HG02885 (cell line): ENCODE measurements around the gene RNU5B-1.

Experiments used
- ATAC-seq: cut with Tn5 transposase; IDR thresholded peaks from one replicate; pipeline ENCODE4 v1.9.1; 2021; ENCODE audit warnings: mild to moderate bottlenecking; ENCODE audit not compliant: unreplicated experiment, poor library complexity

Gene RNU5B-1

DNA sequence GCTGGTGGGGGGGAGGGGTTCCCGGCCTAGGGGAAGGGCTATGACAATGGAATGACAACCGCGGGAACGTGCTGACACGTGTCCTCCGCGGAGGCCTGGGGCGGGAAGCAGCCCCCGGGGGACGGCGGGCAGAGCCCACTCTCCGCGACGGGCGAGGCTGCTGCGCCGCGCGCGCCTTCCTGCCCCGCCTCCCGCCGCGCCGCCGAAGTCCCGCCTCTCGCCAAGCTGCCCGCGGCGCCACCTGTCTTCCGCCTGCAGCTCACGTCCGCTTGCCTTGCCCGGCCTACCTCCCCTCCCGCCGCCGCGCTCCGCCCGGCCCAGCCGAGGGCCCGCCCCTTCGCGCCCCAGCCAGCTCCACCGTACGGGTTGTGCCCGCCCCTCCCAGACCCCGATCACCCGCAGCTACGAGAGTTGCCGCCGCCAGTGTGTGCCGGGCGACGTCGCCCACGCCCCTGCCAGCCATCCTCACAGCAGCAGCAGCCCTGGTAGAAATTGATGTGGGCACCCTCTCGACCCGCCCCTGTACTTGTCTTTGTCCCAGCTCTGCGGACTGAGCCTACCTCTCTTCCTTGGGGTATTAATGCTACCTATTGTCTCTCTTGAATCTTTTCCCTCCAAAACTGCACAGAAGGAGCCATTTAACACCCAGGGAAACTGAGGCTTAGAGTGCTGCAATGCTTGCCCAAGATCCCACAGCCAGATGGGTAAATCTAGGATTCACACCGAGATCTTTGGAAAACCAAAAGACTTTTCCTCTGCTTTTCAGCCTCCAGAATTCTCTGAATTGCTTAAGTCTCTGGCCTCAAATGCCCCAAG is 17.6 kb upstream of the RNU5B-1 start, which contains the start of gene PARP16:
Gene PARP16, minus strand, starts transcription at position 180 of the 816 bp plus-strand sequence. CDS start 457 bp downstream, outside the sequence.
- ATAC-seq = peak; percentile 93

DNA sequence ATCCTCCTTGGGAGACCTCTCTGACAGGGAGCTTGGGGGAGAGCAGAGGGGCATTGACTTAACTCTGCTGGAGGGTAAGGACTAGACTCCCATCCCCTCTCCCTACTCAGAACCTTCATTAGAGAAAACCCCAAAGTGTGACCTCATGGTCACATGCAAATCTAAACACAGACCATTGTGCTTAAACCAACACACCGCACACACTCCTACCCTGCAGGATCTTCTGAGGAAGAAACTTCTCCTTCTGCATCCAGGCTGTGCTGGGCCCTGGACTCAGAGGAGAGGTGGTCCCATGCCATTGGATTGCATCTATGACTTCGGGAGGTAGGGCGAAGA is 17.0 kb upstream of the RNU5B-1 start:
- ATAC-seq = no peak

DNA sequence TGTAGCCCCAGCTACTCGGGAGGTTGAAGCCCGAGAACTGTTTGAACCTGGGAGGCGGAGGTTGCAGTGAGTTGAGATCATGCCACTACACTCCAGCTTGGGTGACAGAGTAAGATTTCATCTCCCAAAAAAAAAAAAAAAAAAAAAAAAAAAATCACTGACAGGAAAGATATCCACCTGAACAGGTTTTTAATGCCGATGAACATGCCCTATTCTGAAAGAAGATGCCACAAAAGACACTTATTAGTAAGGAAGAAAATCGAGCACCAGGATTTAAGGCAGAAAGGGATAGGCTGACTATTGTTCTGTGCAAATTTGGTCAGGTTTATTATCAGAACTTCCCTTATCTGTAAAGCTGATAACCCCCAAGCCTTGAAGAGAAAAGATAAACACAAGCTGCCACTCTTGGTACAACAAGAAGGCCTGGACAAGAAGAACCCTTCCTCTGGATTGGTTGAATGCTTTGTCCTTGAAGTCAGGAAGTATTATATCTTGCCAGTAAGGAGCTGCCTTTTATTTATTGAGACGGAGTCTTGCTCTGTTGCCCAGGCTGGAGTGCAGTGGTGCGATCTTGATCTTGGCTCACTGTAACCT is 15.1 kb upstream of the RNU5B-1 start:
- ATAC-seq = no peak

GRCh38 chr15:65290228-65290627 is 14.2 kb upstream of the RNU5B-1 start:
- ATAC-seq = no peak

DNA sequence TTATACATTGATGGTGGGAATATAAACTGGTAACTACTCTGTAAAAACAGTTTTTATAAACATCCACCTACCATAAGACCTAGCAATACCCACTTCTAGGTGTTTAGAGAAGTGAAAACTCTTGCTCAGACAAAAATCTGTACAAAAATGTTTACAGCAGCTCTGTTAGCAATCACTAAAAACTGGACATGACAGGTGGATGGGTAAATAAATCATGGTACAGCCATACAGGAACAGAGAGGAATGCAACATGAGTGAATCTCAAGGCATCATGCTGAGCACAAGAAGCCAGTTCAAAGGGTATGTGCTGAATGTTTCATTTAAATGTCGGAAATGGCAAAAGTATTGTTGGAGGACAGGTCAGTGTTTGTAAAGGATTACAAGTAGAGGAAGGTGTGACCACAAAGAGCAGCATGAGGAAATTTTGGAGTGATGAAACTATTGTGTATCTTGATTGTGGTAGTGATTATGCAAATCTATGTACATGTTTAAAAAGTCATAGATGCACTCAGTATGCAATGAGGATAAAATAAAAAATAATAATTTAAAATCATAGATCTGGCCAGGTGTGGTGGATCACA is 11.4 kb upstream of the RNU5B-1 start:
- ATAC-seq = no peak

- ATAC-seq = no peak
Observed at GRCh38 chr15:65298731-65299130, 5.7 kb upstream of the RNU5B-1 start.

GRCh38 chr15:65300924-65301441 is 3.5 kb upstream of the RNU5B-1 start:
- no peak for ATAC-seq

DNA sequence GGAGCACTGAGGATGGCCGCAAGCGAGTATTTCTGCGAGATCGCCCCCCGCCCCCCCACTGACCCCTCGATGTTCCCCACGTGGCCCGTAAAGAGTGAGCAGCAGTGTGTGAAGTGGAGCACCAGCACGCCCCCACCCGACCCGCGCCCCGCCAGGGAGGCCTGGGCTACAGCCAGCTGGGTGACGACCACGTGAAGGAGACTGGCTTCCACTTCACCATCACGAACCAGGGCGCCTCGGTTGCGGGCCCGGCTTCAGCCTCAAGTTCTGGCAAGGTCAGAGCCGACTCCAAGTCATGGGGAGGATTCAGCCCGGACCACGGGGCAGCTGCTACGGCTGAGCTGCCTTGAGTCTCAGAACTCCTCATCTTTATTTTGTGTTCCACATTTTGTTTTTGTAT is 2.4 kb upstream of the RNU5B-1 start:
- no peak for ATAC-seq

GRCh38 chr15:65303687-65304380 is 643 bp upstream of the RNU5B-1 start:
- ATAC-seq = peak; percentile 2

GRCh38 chr15:65305150-65305758 is 777 bp downstream of the RNU5B-1 start:
- no peak for ATAC-seq

DNA sequence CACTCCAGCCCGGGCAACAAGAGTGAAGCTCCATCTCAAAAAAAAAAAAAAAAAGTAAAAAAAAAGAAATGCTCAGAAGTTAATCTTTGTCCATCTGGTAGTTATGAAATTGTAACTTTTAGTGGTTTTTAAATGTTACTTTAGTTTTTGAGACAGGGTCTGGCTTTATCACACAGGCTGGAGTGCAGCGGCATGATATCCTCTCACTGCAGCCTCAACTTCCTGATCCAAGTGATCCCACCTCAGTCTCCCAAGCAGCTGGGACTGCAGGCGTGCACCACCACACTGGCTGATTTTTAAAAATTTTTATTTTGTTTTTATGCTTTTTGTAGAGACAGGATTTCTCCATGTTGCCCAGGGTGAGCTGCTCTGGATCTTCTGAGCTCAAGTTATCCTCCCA is 1.3 kb downstream of the RNU5B-1 start:
- no peak for ATAC-seq

DNA sequence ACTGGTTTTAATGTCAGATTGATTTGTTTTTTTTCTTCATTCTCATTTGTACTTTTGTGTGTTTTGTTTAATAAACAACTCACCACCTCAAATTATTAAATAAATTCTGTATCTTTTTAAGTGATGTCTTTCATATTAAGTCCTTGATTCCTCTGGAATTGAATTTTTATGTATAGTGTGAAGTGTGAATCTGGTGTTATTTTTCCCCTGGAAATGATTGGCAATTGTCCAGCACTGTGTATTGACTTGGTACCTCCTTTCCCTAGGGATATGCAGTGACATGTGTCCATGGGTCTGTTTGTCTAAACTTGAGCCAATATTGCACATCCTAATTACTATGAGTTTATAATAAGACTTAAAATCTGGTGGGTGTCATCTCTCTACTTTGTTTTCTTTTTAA is 2.1 kb downstream of the RNU5B-1 start:
- ATAC-seq = no peak

DNA sequence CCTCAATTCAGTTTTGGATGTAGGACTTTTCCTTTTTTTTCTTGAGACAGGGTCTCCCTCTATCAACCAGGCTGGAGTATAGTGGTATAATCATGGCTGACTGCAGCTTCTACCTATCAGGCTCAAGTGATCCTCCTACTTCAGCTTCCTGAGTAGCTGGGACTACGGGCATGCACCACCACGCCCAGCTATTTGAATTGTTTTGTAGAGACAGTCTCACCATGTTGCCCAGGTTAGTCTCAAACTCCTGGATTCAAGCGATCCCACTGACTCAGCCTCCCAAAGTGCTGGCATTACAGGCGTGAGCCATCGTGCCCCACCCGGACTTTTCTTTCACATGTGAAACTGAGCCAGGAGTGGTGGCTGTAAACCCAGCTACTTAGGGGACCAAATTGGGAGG is 3.5 kb downstream of the RNU5B-1 start:
- no peak for ATAC-seq

DNA sequence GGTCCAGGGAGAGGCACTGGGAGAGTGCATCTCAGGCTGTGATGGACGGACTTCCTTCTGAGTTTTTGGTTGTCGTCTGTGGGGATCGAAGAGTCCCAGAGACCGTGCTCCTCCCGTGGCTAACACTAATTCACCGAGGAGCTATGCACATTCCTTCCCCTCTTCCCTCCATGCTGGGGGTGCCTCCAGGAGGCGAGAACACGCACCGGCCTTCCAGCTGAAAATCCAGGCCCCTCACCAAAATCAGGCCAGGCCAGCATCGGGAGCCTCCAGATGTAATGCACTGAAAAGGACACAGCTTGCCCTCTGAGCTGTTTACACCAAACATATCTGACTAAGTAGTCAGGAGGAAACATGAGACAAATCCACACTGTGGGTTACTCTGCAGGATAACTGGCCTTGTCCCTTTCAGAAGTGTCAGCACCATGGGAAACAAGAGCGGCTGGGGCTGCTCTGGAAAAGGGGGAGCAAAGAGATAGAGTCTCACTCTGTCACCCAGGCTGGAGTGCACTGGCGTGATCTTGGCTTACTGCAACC is 5.5 kb downstream of the RNU5B-1 start:
- no peak for ATAC-seq

DNA sequence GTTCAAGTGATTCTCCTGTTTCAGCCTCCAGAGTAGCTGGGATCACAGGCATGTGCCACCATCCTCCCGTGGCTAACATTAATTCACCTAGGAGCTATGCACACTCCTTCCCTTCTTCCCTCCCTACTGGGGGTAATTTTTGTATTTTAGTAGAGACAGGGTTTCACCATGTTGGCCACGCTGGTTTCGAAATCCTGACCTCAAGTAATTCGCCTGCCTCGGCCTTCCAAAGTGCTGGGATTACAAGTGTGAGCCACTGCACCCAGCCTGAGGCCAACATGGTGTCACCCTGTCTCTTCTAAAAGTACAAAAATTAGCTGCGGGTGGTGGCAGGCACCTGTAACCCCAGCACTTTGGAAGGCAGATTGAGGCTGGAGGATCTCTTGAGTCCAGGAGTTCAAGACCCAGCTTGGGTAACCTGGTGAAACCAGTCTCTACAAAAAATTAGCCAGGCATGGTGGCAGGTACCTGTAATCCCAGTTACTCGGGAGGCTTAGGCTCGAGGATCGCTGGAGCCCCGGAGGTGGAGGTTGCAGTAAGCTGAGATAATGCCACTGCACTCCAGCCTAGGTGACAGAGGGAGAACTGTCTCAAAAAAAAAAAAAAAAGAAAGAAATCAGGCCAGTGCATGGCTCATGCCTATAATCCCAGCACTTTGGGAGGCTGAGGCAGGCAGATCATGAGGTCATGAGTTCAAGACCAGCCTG is 6.1 kb downstream of the RNU5B-1 start:
- ATAC-seq = no peak

DNA sequence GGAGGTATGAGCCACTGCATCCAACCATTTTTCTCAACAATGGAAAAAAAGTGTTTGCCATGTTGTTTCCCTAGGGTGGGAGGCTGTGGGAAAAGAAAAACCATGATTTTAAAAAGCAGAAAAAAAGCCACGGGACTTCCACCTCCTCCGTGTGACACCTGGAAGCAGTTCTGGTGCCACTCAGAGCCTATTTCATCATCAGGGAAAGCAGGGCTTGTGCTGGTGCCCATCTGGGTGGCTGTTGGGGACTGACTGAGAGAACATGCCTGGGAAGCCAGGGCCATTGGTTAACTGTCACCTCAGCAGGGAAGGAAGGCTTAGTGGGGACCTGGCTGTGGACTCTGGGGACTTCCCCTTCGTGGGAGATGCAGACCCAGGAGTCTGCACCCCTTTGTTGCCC is 7.3 kb downstream of the RNU5B-1 start:
- no peak for ATAC-seq

DNA sequence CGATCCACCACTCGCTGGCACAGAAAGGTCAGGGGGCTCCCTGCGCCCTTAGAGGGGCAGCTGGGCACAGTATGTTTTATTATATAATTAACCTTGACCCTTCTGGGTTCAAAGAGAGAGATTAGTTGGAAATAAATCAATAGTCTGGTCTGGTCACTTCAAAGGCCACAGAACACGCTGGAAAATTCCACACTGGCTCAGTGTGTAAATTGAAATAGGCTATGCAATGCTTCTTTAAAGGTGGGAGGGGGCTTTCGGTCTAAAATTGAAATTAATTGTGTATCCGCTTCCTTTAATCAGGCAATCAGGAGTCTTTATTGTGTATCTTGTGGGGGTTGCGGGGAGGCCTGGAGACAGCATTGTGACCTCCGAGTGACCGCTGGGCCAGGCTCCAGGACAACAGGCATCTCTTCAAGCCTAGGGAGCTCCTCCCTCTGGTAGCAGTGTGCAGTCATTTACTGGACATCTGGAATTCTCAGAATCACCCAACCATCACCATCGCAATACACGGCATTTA is 8.0 kb downstream of the RNU5B-1 start:
- ATAC-seq = no peak

DNA sequence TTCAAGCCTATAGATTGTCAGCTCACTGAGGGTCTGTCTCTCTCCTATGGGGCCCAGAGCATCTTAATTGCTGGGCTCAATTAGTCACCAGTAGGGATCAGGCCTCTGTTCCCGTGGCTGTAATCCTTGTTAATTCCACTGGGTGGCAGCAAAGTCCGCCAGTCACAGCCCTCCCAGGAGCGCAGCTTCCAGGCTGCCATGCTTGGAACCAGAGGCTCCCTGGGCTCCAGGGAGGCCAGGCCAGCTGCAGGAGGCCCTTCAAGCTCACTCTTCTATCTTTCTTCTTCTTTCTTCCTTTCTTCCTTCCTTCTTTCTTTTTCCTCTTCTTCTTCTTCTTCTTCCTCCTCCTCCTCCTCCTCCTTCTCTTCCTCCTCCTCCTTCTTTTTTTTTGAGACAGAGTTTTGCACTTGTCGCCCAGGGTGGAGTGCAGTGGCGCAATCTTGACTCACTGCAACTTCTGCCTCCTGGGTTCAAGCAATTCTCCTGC is 14.4 kb downstream of the RNU5B-1 start:
- ATAC-seq = peak; percentile 59

- ATAC-seq = no peak
Observed at GRCh38 chr15:65323071-65323511, 18.6 kb downstream of the RNU5B-1 start.
